Upper lobe of left lung (tissue), 4 donors: ENCODE measurements around the gene CXCR3.

ENCODE experiments used
- EP300 ChIP-seq, 4 donors: sonication (generic); formaldehyde crosslinking; IDR thresholded peaks; one replicate each; pipeline ENCODE4 v1.5.1; 2017; ENCODE audit warnings: antibody characterized with exemption in 4 of 4, control low read depth in 2 of 4
- POLR2A ChIP-seq, 4 donors: fragments of 450-650 bp; IDR thresholded peaks; one replicate each; pipeline ENCODE4 v1.5.1; 2016 to 2017; ENCODE audit warnings: antibody characterized with exemption in 4 of 4, mild to moderate bottlenecking in 2 of 4
- POLR2AphosphoS5 ChIP-seq, 2 donors: sonication (generic); formaldehyde crosslinking; IDR thresholded peaks; one replicate each; pipeline ENCODE4 v1.5.1; 2017; ENCODE audit warnings: antibody characterized with exemption in 2 of 2
- TF ChIP-seq, protein P1 (sequence below), 6 experiments: fragments of 450-650 bp in 4 of 6; fragments of 200-600 bp in 2 of 6; sonication (generic) in 2 of 6; IDR thresholded peaks; one replicate each; pipeline ENCODE4 v1.5.1; 2016 to 2019; ENCODE audit warnings: antibody characterized with exemption in 6 of 6

- TF ChIP-seq, protein P1, sequence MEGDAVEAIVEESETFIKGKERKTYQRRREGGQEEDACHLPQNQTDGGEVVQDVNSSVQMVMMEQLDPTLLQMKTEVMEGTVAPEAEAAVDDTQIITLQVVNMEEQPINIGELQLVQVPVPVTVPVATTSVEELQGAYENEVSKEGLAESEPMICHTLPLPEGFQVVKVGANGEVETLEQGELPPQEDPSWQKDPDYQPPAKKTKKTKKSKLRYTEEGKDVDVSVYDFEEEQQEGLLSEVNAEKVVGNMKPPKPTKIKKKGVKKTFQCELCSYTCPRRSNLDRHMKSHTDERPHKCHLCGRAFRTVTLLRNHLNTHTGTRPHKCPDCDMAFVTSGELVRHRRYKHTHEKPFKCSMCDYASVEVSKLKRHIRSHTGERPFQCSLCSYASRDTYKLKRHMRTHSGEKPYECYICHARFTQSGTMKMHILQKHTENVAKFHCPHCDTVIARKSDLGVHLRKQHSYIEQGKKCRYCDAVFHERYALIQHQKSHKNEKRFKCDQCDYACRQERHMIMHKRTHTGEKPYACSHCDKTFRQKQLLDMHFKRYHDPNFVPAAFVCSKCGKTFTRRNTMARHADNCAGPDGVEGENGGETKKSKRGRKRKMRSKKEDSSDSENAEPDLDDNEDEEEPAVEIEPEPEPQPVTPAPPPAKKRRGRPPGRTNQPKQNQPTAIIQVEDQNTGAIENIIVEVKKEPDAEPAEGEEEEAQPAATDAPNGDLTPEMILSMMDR (IDR thresholded peaks at IDR 0.05) = no peak
- TF ChIP-seq EP300 (IDR thresholded peaks at IDR 0.05) (no peak), POLR2A (IDR thresholded peaks at IDR 0.05) (no peak), POLR2AphosphoS5 (IDR thresholded peaks at IDR 0.05) (no peak)
Observed at GRCh38 chrX:71665747-71666146, 47.4 kb upstream of the CXCR3 start.
